HCT116 (cell line): ENCODE results near the gene CALHM4. TPM values are rescaled to one million over a fixed set of nuclear protein-coding genes. Genes with fewer than 3 reads are reported as not detected.

Experiments used
- ATAC-seq: fragments of 200-7000 bp; cut with Tn5 transposase; 2 replicates; pipeline ENCODE4 v1.9.1; 2020; ENCODE audit warnings: mild to moderate bottlenecking, moderate library complexity
- BruUV-seq: library from RNA; stranded (reverse); fragments of 400-500 nt; replicated peaks from 2 replicates; lab custom pipeline; 2021; lab: Mats Ljungman, UMichigan
- CTCF ChIA-PET: fragments of 300-600 bp; sonication (Branson Sonifier 250); formaldehyde crosslinking; loops from one replicate; lab custom pipeline; 2021; ENCODE audit warnings: antibody characterized with exemption; lab: Charles Lee
- POLR2A ChIA-PET: fragments of 300-600, 350-600 bp; sonication (Branson Sonifier 250); formaldehyde crosslinking; loops from one replicate; lab custom pipeline; 2021; ENCODE audit warnings: antibody characterized with exemption; lab: Charles Lee
- RAD21 ChIA-PET, 2 experiments: fragments of 300-600 bp; sonication (Branson Sonifier 250); formaldehyde crosslinking; loops; one replicate each; lab custom pipeline; 2023; ENCODE audit warnings: low total read pairs in 2 of 2; ENCODE audit not compliant: uncharacterized antibody in 2 of 2, unreplicated experiment in 2 of 2, low non-redundant PET in 1 of 2; lab: Charles Lee
- DNase-seq: peaks from one replicate; pipeline ENCODE4 v3.0.0-alpha.2; 2010; ENCODE audit warnings: low read depth, low spot score
- H2AFZ ChIP-seq: fragments of 200-600 bp; shearing (Covaris generic), sonication (generic); 2 replicates; pipeline ENCODE4 v1.6.1; 2017; ENCODE audit warnings: low read depth, mixed run types, mixed read lengths, antibody characterized with exemption, low read length; ENCODE audit not compliant: poor library complexity, severe bottlenecking
- H3K27ac ChIP-seq: 2 replicates; pipeline ENCODE4 v1.5.1; 2012; ENCODE audit warnings: low read depth, low read length
- H3K27me3 ChIP-seq: fragments of 200-600 bp; sonication (generic); 2 replicates; pipeline ENCODE4 v1.6.1; 2016; ENCODE audit warnings: mixed run types, low read length, mixed read lengths; ENCODE audit not compliant: insufficient read depth
- H3K36me3 ChIP-seq, 2 experiments: fragments of 200-500 bp in 1 of 2; fragments of 200-600 bp in 1 of 2; sonication (Bioruptor generic) in 1 of 2; sonication (generic) in 1 of 2; 2 replicates each; pipeline versions ENCODE4 v1.5.1 to v1.6.1; 2014 to 2016; ENCODE audit warnings: low read length in 2 of 2, inconsistent platforms in 1 of 2, mixed read lengths in 1 of 2, mixed run types in 1 of 2; ENCODE audit not compliant: insufficient read depth in 2 of 2, control insufficient read depth in 1 of 2
- H3K4me1 ChIP-seq, 2 experiments: fragments of 200-600 bp in 1 of 2; sonication (generic) in 1 of 2; 2 replicates each; pipeline versions ENCODE4 v1.5.1 to v1.6.1; 2012 to 2017; ENCODE audit warnings: low read length in 2 of 2, inconsistent platforms in 1 of 2, mild to moderate bottlenecking in 1 of 2, mixed read lengths in 1 of 2, mixed run types in 1 of 2, moderate library complexity in 1 of 2; ENCODE audit not compliant: insufficient read depth in 2 of 2, control insufficient read depth in 1 of 2
- H3K4me2 ChIP-seq: fragments of 200-600 bp; sonication (generic); 2 replicates; pipeline ENCODE4 v1.6.1; 2017; ENCODE audit warnings: mixed run types, low read length, mixed read lengths
- H3K4me3 ChIP-seq, 2 experiments: fragments of 200-600 bp in 1 of 2; sonication (generic) in 1 of 2; replicated peaks in 1 of 2; 2 replicates each; pipeline ENCODE4 v1.5.1; 2011 to 2016; ENCODE audit warnings: low read length in 2 of 2, control low read depth in 1 of 2, low read depth in 1 of 2, mild to moderate bottlenecking in 1 of 2, mixed read lengths in 1 of 2, mixed run types in 1 of 2
- H3K79me2 ChIP-seq: fragments of 200-600 bp; sonication (generic); 2 replicates; pipeline ENCODE4 v1.6.1; 2017; ENCODE audit warnings: mild to moderate bottlenecking, mixed run types, low read length, moderate library complexity, mixed read lengths; ENCODE audit not compliant: insufficient read depth
- H3K9ac ChIP-seq: fragments of 200-600 bp; sonication (generic); 2 replicates; pipeline ENCODE4 v1.6.1; 2016; ENCODE audit warnings: low read length, mixed read lengths
- H3K9me2 ChIP-seq: fragments of 200-600 bp; sonication (generic), shearing (Covaris generic); 2 replicates; pipeline ENCODE4 v1.6.1; 2017; ENCODE audit warnings: mixed run types, mild to moderate bottlenecking, moderate library complexity; ENCODE audit not compliant: insufficient read depth
- H3K9me3 ChIP-seq, 2 experiments: fragments of 200-500 bp in 1 of 2; fragments of 200-600 bp in 1 of 2; sonication (Bioruptor generic) in 1 of 2; sonication (generic) in 1 of 2; 2 replicates each; pipeline ENCODE4 v1.6.1; 2014 to 2017; ENCODE audit warnings: low read length in 2 of 2, mixed read lengths in 2 of 2, inconsistent platforms in 1 of 2, low read depth in 1 of 2, mild to moderate bottlenecking in 1 of 2, mixed run types in 1 of 2, moderate library complexity in 1 of 2; ENCODE audit not compliant: control insufficient read depth in 1 of 2, insufficient read depth in 1 of 2
- H4K20me1 ChIP-seq: fragments of 200-600 bp; sonication (generic), shearing (Covaris generic); 2 replicates; pipeline ENCODE4 v1.6.1; 2017; ENCODE audit warnings: mixed run types, mild to moderate bottlenecking, moderate library complexity; ENCODE audit not compliant: insufficient read depth
- CEBPB ChIP-seq: IDR thresholded peaks from 2 replicates; pipeline ENCODE4 v1.6.1; 2012; ENCODE audit warnings: low read depth
- CTCF ChIP-seq, 3 experiments: fragments of 200-600 bp in 1 of 3; sonication (generic) in 1 of 3; IDR thresholded peaks in 2 of 3; conservative IDR thresholded peaks in 1 of 3; 2 replicates each; pipeline ENCODE4 v1.5.1; 2012 to 2017; ENCODE audit warnings: low read depth in 2 of 3, low read length in 2 of 3, antibody characterized with exemption in 1 of 3, borderline replicate concordance in 1 of 3, control low read depth in 1 of 3, mild to moderate bottlenecking in 1 of 3, mixed read lengths in 1 of 3, mixed run types in 1 of 3, moderate library complexity in 1 of 3; ENCODE audit not compliant: insufficient read depth in 1 of 3
- EGR1 ChIP-seq: IDR thresholded peaks from 2 replicates; pipeline ENCODE4 v1.6.1; 2012; ENCODE audit warnings: low read depth
- FOSL1 ChIP-seq: IDR thresholded peaks from 2 replicates; pipeline ENCODE4 v1.6.1; 2012; ENCODE audit warnings: low read depth
- JUND ChIP-seq: IDR thresholded peaks from 2 replicates; pipeline ENCODE4 v1.6.1; 2012
- POLR2A ChIP-seq: IDR thresholded peaks from 2 replicates; pipeline ENCODE4 v1.7.0; 2011; ENCODE audit warnings: borderline replicate concordance; ENCODE audit not compliant: insufficient read depth, insufficient read length; ENCODE audit errors: extremely low read depth
- RAD21 ChIP-seq: IDR thresholded peaks from 2 replicates; pipeline ENCODE4 v1.6.1; 2012; ENCODE audit warnings: low read depth, mild to moderate bottlenecking
- REST ChIP-seq: IDR thresholded peaks from 2 replicates; pipeline ENCODE4 v1.6.1; 2012; ENCODE audit warnings: low read depth
- SRF ChIP-seq: IDR thresholded peaks from 2 replicates; pipeline ENCODE4 v1.6.1; 2012; ENCODE audit warnings: low read depth
- ZNF274 ChIP-seq: fragments of 200-500 bp; sonication (Bioruptor generic); IDR thresholded peaks from 2 replicates; pipeline ENCODE4 v1.6.1; 2014; ENCODE audit warnings: mild to moderate bottlenecking, low read depth, low read length, inconsistent platforms
- intact Hi-C: fragments of 100-400 bp; cut with micrococcal nuclease; formaldehyde crosslinking; loops from 2 replicates; pipeline ENCODE4 v1.10.0; 2022
- total RNA-seq: library from RNA; stranded (reverse); gene quantifications from one replicate; pipeline ENCODE4 v1.2.1, GENCODE V29; 2021; ENCODE audit not compliant: unreplicated experiment

CALHM4 gene
- total RNA-seq, 1 experiment from 2014 or later: not detected

- intact Hi-C loops: loop anchor here (5.0 kb wide), 1 partner anchor 266 kb away; no protein-coding TSS in a partner anchor
- Histone ChIP-seq H3K9me3 (no peaks in the 10 kb centered on the region), H3K4me2 (no peak overlapping the region), H3K4me3 (no peak overlapping the region), H3K27me3 (no peaks in the 10 kb centered on the region), H3K36me3 (no peaks in the 10 kb centered on the region), H2AFZ (no peak overlapping the region), H3K9me2 (no peaks in the 10 kb centered on the region), H3K9ac (no peak overlapping the region), H4K20me1 (no peaks in the 10 kb centered on the region), H3K27ac (no peak overlapping the region), H3K4me1 (peaks cover 2 to 14% of the 10 kb centered on the region in 2 experiments; a peak in 3 of 4 replicates), H3K79me2 (no peaks in the 10 kb centered on the region)
- ChIA-PET POLR2A (no interaction called here), RAD21 (no interaction called here), CTCF (interaction anchor here (0.8 to 3.8 kb wide), 8 partner anchors 9 to 265 kb away, joined by 3 to 26 read pairs (median 4); partner anchors contain the start of gene CALHM5)
- TF ChIP-seq JUND (no peak), CEBPB (no peak), POLR2A (no peak), CTCF (IDR thresholded peaks at IDR 0.05 in 2 of 3, conservative IDR thresholded peaks at IDR 0.05 in 1 of 3; ENCODE audit: borderline replicate concordance in 1 of 3, insufficient read depth in 1 of 3, low read depth in 2 of 3, low read length in 2 of 3) (no peak), FOSL1 (no peak), RAD21 (no peak)
- ATAC-seq: no peak
- no TSS peak for BruUV-seq
- no peak for DNase-seq
Measured at GRCh38 chr6:116533233-116533957, 20.2 kb upstream of the CALHM4 start.

- ChIA-PET RAD21 (no interaction called here), CTCF (interaction anchor here (0.6 to 3.8 kb wide), 7 partner anchors 18 to 266 kb away, joined by 3 to 26 read pairs (median 4); partner anchors contain the start of genes CALHM4 and CALHM5), POLR2A (no interaction called here)
- Histone ChIP-seq H3K9me2 (no peaks in the 10 kb centered on the region), H3K4me3 (no peak overlapping the region), H3K79me2 (no peaks in the 10 kb centered on the region), H3K9ac (no peak overlapping the region), H2AFZ (no peak overlapping the region), H3K27ac (no peak overlapping the region), H3K4me2 (no peak overlapping the region), H3K36me3 (no peaks in the 10 kb centered on the region), H3K27me3 (no peaks in the 10 kb centered on the region), H3K4me1 (no peaks in the 10 kb centered on the region), H3K9me3 (no peaks in the 10 kb centered on the region), H4K20me1 (no peaks in the 10 kb centered on the region)
- DNase-seq (no peak), ATAC-seq (no peak)
- no TSS peak for BruUV-seq
- intact Hi-C loops: no loop called here
- TF ChIP-seq SRF (no peak), EGR1 (no peak), ZNF274 (no peak), REST (no peak), POLR2A (no peak), CTCF (IDR thresholded peaks at IDR 0.05 in 2 of 3, conservative IDR thresholded peaks at IDR 0.05 in 1 of 3; ENCODE audit: borderline replicate concordance in 1 of 3, insufficient read depth in 1 of 3, low read depth in 2 of 3, low read length in 2 of 3) (no peak), CEBPB (no peak)
Measured at GRCh38 chr6:116535109-116535508, 18.4 kb upstream of the CALHM4 start.
